ENCODE results near the gene HDGFL2.
A peak's percentile ranks its signal among the peaks of the same experiment; 100 is the strongest.

Gene HDGFL2

GRCh38 chr19:4471403-4472173 lies 509 bp upstream of the HDGFL2 start:
- peak; percentile 99 for DNase-seq

- no peak for DNase-seq
These were observed 1.1 kb downstream of the HDGFL2 start for GRCh38 chr19:4473011-4473762.

GRCh38 chr19:4473763-4474513 lies 1.8 kb downstream of the HDGFL2 start:
- DNase-seq = no peak

- DNase-seq = peak; percentile 69
These were observed 2.5 kb downstream of the HDGFL2 start for GRCh38 chr19:4474514-4475022.

- no peak for DNase-seq
These were observed 5.1 kb downstream of the HDGFL2 start for GRCh38 chr19:4477034-4477801.

GRCh38 chr19:4482721-4483364 lies 10.7 kb downstream of the HDGFL2 start:
- DNase-seq = no peak

GRCh38 chr19:4483385-4483784 lies 11.3 kb downstream of the HDGFL2 start:
- no peak for DNase-seq

- DNase-seq = no peak
These were observed 15.5 kb downstream of the HDGFL2 start for GRCh38 chr19:4487572-4487971.

GRCh38 chr19:4488496-4488895 lies 16.4 kb downstream of the HDGFL2 start:
- DNase-seq = no peak

GRCh38 chr19:4491446-4491845 lies 19.3 kb downstream of the HDGFL2 start:
- no peak for DNase-seq

- no peak for DNase-seq
These were observed 20.4 kb downstream of the HDGFL2 start for GRCh38 chr19:4492337-4493103.

GRCh38 chr19:4493104-4493928 lies 21.2 kb downstream of the HDGFL2 start:
- DNase-seq = no peak

GRCh38 chr19:4493929-4494690 lies 22.0 kb downstream of the HDGFL2 start:
- DNase-seq = no peak

GRCh38 chr19:4494691-4495064 lies 22.6 kb downstream of the HDGFL2 start:
- DNase-seq = no peak

- DNase-seq = no peak
These were observed 23.4 kb downstream of the HDGFL2 start for GRCh38 chr19:4495471-4495870.

GRCh38 chr19:4496304-4496703 lies 24.2 kb downstream of the HDGFL2 start:
- DNase-seq = no peak

- no peak for DNase-seq
These were observed 25.8 kb downstream of the HDGFL2 start for GRCh38 chr19:4497770-4498389.

- DNase-seq = no peak
These were observed 26.6 kb downstream of the HDGFL2 start for GRCh38 chr19:4498694-4499093.

GRCh38 chr19:4499318-4499717 lies 27.2 kb downstream of the HDGFL2 start:
- DNase-seq = no peak

All from NCI-H226 (cell line).